Lower lobe of right lung (tissue), 2 donors: ENCODE measurements around the gene ADRA2C. TPM values are rescaled to one million over a fixed set of nuclear protein-coding genes. Genes with fewer than 3 reads are reported as not detected.

ENCODE experiments used
- ATAC-seq, 2 donors: fragments of 200-7000 bp; cut with Tn5 transposase; one replicate each; pipeline ENCODE4 v1.9.1; 2020 to 2022; ENCODE audit warnings: mild to moderate bottlenecking in 2 of 2, moderate library complexity in 2 of 2
- DNase-seq: peaks from one replicate; pipeline ENCODE4 v3.0.0-alpha.2; 2020
- H3K27ac ChIP-seq: fragments of 200-600 bp; one replicate; pipeline ENCODE4 v1.8.0; 2022
- H3K27me3 ChIP-seq: fragments of 200-600 bp; one replicate; pipeline ENCODE4 v1.8.0; 2022; ENCODE audit warnings: low read depth
- H3K36me3 ChIP-seq: fragments of 200-600 bp; one replicate; pipeline ENCODE4 v1.8.0; 2022; ENCODE audit warnings: mild to moderate bottlenecking
- H3K4me1 ChIP-seq: fragments of 200-600 bp; one replicate; pipeline ENCODE4 v1.8.0; 2022
- H3K4me3 ChIP-seq: fragments of 200-600 bp; one replicate; pipeline ENCODE4 v1.8.0; 2022; ENCODE audit warnings: mild to moderate bottlenecking
- H3K9me3 ChIP-seq: fragments of 200-600 bp; one replicate; pipeline ENCODE4 v1.8.0; 2022
- intact Hi-C: fragments of 100-400 bp; cut with DNase I; formaldehyde crosslinking; loops from one replicate; pipeline ENCODE4 v1.11.0; 2022
- total RNA-seq: library from RNA; stranded (reverse); fragmentation: NEBNext Ultra II Directional; extraction: Animal tissue kit (Norgen Biotek cat#: 25700); gene quantifications from one replicate; pipeline ENCODE4 v1.2.1, GENCODE V29; 2021
- TF ChIP-seq, protein P1 (sequence below): fragments of 200-600 bp; IDR thresholded peaks from one replicate; pipeline ENCODE4 v1.8.0; 2022; ENCODE audit warnings: antibody characterized with exemption, mild to moderate bottlenecking
- donor health status: DM: no; HTN: yes; CAD: no; lungs with severe emphysema.

Gene ADRA2C
- total RNA-seq, 1 donor from 2014 or later = 2.5 TPM

DNA sequence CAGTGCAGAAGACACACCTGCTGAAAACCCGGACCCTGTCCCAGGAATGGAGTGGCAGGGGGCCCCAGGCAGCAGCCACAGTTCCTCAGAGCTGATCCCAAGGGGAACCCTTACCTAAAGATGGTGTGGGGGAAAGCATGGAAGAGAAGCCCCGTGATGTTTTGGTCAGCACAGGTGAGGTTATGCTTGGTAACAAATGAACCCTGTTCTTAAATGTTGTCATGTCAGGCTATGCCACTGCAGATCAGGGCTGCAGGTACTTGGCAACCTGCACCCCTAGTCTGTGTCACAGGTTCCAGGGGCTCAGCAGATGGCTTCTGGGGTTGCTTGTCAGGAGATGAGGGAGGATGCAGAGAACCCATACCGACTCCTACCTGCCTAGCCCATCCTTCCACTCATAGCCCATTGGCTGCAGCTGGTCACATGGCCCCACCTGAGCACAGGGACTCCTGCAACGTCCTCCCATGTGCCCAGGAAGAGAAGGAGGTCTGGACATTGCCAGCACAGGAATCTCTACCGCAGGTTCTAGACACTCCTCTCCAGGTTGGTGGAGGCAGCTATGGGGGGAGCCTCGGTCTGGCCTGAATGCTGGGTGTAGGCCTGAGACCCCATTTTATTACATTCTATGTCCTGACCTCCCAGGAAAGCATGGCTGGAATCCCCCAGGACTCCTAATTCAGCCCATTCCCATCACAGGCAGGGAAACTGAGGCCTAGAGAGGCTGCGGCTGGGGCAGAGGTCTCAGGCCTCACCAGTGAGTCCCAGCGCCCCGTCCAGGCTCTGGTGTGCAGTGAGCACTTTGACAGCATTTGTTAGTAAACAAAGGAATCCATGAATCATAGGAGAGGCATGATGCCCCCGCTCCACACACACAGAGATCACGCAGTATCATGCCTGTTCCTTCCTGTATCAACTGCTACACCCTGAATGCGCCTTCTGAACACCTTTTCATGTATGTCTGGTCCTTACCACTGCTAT lies 51.1 kb downstream of the ADRA2C start:
- DNase-seq (peak; percentile 19), ATAC-seq (no peak)
- intact Hi-C loops = no loop called here
- no peak overlapping the region for H3K4me3 ChIP-seq
- H3K36me3 ChIP-seq = no peaks in the 10 kb centered on the region
- no peaks in the 10 kb centered on the region for H3K4me1 ChIP-seq
- TF ChIP-seq, protein P1, sequence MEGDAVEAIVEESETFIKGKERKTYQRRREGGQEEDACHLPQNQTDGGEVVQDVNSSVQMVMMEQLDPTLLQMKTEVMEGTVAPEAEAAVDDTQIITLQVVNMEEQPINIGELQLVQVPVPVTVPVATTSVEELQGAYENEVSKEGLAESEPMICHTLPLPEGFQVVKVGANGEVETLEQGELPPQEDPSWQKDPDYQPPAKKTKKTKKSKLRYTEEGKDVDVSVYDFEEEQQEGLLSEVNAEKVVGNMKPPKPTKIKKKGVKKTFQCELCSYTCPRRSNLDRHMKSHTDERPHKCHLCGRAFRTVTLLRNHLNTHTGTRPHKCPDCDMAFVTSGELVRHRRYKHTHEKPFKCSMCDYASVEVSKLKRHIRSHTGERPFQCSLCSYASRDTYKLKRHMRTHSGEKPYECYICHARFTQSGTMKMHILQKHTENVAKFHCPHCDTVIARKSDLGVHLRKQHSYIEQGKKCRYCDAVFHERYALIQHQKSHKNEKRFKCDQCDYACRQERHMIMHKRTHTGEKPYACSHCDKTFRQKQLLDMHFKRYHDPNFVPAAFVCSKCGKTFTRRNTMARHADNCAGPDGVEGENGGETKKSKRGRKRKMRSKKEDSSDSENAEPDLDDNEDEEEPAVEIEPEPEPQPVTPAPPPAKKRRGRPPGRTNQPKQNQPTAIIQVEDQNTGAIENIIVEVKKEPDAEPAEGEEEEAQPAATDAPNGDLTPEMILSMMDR = no peak
- H3K27me3 ChIP-seq = peaks cover 23% of the 10 kb centered on the region
- no peaks in the 10 kb centered on the region for H3K9me3 ChIP-seq
- no peak overlapping the region for H3K27ac ChIP-seq

Other genes starting within 250 kb of the ADRA2C start
- 224 TPM for gene LRPAP1, start 234.0 kb upstream of the ADRA2C start, total RNA-seq